Globus pallidus (tissue), 1 donor: ENCODE data around the gene PHIP.

Source experiments
- DNase-seq: peaks from one replicate; pipeline ENCODE4 v3.0.0-alpha.2; 2015; ENCODE audit warnings: low spot score

Gene PHIP

GRCh38 chr6:79070206-79070825, 7.7 kb downstream of the PHIP start:
- no peak for DNase-seq

DNA sequence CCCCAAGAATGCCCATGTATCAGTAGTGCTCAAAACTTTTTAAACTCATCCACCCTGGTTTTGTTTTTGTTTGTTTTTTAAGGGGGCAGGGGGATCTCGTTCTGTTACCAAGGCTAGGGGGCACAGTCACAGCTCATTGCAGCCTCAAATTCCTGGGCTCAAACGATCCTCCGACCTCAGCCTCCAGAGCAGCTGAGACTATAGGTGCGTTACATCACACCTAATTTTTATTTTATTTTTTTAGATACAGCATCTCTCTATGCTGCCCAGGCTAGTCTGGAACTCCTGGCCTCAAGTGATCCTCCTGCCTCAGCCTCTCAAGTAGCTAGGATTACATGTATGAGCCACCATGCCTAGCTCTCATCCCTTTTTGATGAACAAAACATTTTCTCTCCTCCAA, 11.2 kb downstream of the PHIP start:
- DNase-seq, result no peak

GRCh38 chr6:79066330-79066729, 11.7 kb downstream of the PHIP start:
- DNase-seq, result no peak

DNA sequence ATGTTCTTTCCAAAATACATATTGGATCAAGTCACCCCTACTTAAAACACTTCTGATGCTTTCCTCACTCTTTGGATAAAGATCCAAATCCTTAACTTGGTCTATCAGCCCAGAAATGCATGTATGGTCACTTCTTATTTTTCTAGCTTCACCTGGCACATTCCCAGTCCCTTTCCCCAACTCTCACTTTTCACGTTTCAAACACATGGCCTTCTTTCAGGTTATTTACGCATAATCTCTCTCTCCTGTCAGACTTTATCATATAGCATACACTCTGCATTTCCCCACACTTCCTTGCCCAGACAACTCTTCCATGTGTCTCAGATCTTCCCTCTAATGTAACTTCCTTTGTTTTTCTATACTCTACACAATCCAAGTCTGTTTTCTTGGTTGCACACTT, 12.8 kb downstream of the PHIP start:
- DNase-seq, result no peak

DNA sequence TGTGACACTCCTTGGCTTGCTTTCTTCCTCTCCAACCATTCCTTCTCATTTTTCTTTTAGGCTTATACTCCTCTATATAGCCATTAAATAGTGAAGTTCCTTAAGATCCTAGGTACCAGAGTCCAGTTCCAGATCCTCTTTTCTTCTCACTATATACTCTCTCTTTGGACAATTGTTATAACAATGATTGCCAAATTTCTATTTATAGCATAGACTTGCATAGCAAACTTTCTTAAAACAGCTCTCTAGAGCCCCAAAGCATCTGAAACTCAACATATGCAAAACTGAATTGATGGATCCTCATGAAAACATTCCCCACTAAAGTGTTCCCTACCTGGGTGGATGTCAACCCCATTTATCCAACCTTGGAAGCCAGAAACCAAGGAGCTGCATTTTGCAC, 13.4 kb downstream of the PHIP start:
- DNase-seq, result no peak

DNA sequence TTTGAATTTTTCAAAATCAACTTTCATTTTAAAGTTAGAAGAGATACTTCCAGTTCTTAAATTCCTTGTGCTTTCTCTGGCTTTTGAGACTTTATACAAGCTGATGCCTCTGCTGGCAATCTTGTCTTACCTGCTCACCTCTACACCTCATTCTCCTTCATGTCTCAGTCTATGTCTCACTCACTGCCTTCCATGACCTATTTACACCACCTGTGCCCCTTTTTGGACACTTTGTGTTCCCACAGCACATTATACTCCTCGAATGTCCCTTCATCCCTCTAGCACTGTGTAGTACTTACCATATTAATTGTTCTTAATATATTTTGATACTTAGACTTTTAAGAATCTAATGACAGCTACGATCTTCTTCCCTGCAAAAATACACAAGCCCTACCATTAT, 15.3 kb downstream of the PHIP start:
- no peak for DNase-seq

GRCh38 chr6:79057746-79058145, 20.3 kb downstream of the PHIP start:
- DNase-seq, result no peak

GRCh38 chr6:79056226-79056625, 21.8 kb downstream of the PHIP start:
- DNase-seq, result no peak

DNA sequence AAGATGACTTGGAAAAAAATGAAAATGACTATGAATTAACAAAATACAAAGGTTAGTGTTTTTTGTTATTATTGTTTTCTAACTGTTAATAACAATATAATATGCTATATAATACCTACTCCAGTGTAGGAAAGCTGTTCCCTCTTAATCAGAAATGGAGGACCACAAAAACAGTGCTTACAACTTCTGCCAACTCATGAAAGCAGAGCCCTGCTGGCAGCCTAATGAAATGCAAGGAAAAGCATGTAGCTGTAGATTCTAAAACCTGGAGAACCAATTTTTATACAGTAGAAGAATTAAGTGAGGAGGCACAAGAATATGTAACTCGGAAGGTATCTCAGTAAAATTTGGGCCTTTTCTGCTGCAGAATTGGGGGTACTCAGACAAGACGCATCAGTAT, 29.4 kb downstream of the PHIP start:
- no peak for DNase-seq

- DNase-seq, result no peak
Measured at GRCh38 chr6:79047072-79047471, 31.0 kb downstream of the PHIP start.

GRCh38 chr6:79045966-79046365, 32.1 kb downstream of the PHIP start:
- DNase-seq, result no peak

GRCh38 chr6:79042799-79043126, 35.3 kb downstream of the PHIP start:
- DNase-seq, result no peak

- DNase-seq, result no peak
Measured at GRCh38 chr6:79042088-79042798, 35.8 kb downstream of the PHIP start.

DNA sequence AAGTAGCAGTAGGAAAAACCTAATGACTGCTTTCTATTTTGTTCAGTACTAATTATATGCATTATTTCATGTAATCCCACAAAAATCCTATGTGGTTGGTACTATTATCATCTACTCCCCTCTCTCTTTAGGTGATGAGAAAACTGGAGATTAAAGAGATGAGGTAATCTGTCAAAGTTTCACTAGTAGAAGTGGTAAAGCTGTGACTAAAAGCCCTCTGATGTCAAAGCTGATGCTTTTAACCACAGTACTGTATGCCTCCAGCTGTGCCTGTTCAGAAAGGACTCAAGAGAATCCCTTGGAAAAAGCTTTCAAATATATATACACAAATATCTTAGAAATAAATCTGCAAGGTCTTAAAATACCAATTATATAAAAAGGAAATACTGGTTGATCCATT, 38.0 kb downstream of the PHIP start:
- DNase-seq, result no peak

DNA sequence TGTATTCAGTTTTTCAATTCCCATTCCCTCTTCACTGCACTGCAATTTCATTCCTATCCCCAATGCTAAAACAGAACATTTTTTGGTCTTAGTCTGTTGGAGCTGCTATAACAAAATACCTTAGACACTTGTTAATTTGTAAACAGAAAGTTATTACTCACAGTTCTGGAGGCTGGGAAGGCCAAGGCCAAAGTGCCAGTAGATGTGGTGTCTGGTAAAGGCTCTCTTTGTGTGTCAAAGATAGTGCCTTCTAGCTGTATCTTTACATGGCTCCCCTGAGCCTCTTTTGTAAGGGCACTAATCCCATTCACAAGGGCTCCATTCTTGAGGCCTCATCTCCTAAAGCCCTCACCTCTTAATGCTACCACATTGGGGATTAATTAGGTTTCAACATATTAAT, 40.0 kb downstream of the PHIP start:
- DNase-seq, result no peak

DNA sequence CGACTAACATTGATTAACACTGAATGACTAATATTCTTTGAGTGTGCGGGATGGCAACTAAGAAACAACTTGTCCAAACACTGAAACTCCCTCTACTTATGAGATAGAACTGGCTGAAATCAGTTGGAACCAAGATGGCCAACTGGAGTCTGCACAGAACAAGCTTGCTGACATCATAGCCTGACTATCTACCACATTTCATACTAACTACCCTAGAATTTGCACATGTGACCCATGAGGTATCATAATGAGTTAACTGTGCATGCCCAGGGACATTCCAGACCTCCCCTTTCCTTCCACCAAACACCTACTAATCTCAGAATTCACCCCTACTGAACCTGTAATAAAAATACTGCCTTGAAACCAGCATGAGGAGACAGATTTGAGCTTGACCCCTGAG, 43.2 kb downstream of the PHIP start:
- DNase-seq, result no peak

DNA sequence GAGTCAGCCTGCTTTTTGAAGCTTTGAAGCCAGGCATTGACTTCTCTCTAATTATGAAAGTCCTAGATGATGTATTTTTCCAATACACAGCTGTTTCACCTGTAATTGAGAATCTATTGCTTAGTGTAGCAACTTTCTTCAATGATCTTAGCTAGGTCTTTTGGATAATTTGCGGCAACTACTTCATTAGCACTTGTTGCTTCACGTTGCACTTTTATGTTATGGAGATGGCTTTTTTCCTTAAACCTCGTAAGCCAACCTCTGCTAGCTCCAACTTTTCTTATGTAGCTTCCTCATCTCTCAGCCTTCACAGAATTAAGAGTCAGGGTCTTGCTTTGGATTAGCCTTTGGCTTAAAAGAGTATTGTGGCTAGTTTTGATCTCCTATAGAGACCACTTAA, 44.8 kb downstream of the PHIP start:
- no peak for DNase-seq

GRCh38 chr6:79031821-79032590, 46.0 kb downstream of the PHIP start:
- DNase-seq, result no peak

DNA sequence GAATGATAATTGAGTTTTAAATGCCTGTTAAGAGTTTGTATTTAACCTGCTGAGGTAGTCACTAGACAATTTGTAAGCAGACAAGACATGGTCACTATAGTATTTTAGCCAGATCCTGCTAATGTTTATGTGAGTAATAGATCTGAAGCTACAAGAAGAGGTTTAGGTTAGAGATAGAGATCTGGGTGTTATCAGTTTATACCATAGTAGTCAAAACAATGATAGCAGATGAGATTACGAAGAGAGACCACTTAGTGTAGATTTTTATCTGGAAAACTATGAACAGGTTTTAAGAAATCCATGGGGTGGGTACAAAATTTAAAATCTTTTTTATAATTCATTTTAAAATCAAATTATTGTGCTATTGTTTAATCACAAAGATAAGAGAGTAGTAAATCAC, 47.5 kb downstream of the PHIP start:
- no peak for DNase-seq

- DNase-seq, result no peak
Measured at GRCh38 chr6:79030023-79030422, 48.0 kb downstream of the PHIP start.

- DNase-seq, result no peak
Measured at GRCh38 chr6:79028641-79029314, 49.3 kb downstream of the PHIP start.

DNA sequence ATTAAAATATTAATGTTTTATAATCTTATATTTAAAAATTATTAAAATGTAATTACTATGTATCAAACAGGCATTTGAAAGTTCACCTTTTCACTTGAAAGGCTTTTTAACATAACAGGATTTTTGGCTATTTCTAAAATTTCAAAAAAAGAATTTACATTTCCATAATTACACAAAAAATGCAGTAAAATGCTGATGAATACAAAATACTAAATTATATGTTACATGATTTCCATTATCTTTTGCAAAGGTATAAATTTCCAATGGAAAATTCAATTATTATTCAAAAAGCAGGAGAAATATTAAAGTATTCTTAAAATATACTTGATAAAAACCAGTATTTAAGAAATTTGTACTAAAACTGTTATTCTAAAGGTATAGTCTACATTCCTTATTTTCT, 66.1 kb downstream of the PHIP start:
- no peak for DNase-seq

DNA sequence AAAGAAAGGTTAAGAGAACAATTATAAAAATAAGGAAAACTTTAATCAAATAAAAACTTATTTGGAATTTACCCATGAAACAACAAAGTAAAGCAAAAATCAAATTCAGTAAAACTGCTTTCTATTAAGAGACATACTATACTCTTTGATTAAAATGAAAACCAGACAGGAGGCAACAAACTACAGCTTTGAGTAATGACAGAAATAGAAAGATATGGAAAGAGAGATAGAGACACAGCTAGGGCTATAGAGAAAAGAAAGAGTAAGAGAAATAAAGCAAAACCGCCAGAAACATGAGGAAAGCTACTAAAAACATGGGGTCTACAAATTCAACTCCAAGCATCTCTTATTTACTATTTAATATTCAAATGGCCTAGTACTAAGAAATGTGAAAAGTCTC, 67.6 kb downstream of the PHIP start:
- DNase-seq, result no peak
